ENCODE data around the gene TOX3. TPM values are rescaled to one million over a fixed set of nuclear protein-coding genes. Genes with fewer than 3 reads are reported as not detected.

The TOX3 gene
- total and polyA plus RNA-seq, 4 donors: 1.3 to 3.5 (median 2.4) TPM

- peaks cover 0 to 6% (median 0%) of the 10 kb centered on the region in 4 donors for H3K36me3 ChIP-seq (ENCODE audit: control insufficient read depth in 4 of 4, insufficient read depth in 3 of 4, low read depth in 1 of 4, low read length in 3 of 4)
- DNase-seq (ENCODE audit: low spot score): no peak
- no peak for TF ChIP-seq ZBTB33 (IDR thresholded peaks at IDR 0.05)
- TF ChIP-seq RXRA (IDR thresholded peaks at IDR 0.05): no peak
- TF ChIP-seq NR2F2 (IDR thresholded peaks at IDR 0.05): no peak
- TF ChIP-seq CTCF (IDR thresholded peaks at IDR 0.05; ENCODE audit: low read depth, low read length, missing input control): no peak
- no peak for TF ChIP-seq REST (IDR thresholded peaks at IDR 0.05)
- TF ChIP-seq JUND (IDR thresholded peaks at IDR 0.05): no peak
- TF ChIP-seq FOXA1 (IDR thresholded peaks at IDR 0.05): no peak
- no peak for TF ChIP-seq YY1 (IDR thresholded peaks at IDR 0.05)
- TF ChIP-seq ATF3 (IDR thresholded peaks at IDR 0.05): no peak
- no peak for TF ChIP-seq EGR1 (IDR thresholded peaks at IDR 0.05; ENCODE audit: low read depth in 2 of 2)
- no peak for TF ChIP-seq SP1 (IDR thresholded peaks at IDR 0.05)
- no peak for TF ChIP-seq GABPA (IDR thresholded peaks at IDR 0.05 in 1 of 2, conservative IDR thresholded peaks at IDR 0.05 in 1 of 2)
- TF ChIP-seq RAD21 (IDR thresholded peaks at IDR 0.05): no peak
- no peak for TF ChIP-seq HNF4A (conservative IDR thresholded peaks at IDR 0.05)
- TF ChIP-seq HNF4G (IDR thresholded peaks at IDR 0.05): no peak
- no peak for TF ChIP-seq TAF1 (conservative IDR thresholded peaks at IDR 0.05)
- TF ChIP-seq FOXA2 (IDR thresholded peaks at IDR 0.05): no peak
- no peak for TF ChIP-seq MAX (IDR thresholded peaks at IDR 0.05)
Measured at GRCh38 chr16:52540910-52541309, 6.0 kb downstream of the TOX3 start.

More at GRCh38 chr16:52540910-52541309, 6.0 kb downstream of the TOX3 start:
- WGBS: 91% methylated on average over 2 of the region's 2 CpGs
- Histone ChIP-seq H3K4me3 (ENCODE audit: low read depth in 1 of 3, low read length in 3 of 3) (no peak overlapping the region), H3K9me3 (ENCODE audit: control insufficient read depth in 4 of 4, low read length in 3 of 4) (no peaks in the 10 kb centered on the region), H3K27ac (ENCODE audit: low read depth in 1 of 2, low read length in 2 of 2) (no peak overlapping the region), H3K27me3 (ENCODE audit: control insufficient read depth in 4 of 4, insufficient read depth in 4 of 4, low read length in 3 of 4) (no peaks in the 10 kb centered on the region), H3K9ac (ENCODE audit: low read depth in 1 of 2, low read length in 2 of 2) (no peak overlapping the region), H3K4me1 (ENCODE audit: control insufficient read depth in 4 of 4, insufficient read depth in 4 of 4, low read length in 3 of 4) (peaks cover 2 to 23% (median 19%) of the 10 kb centered on the region in 4 donors)

Data from liver (tissue), 9 donors.